SK-N-SH treated with all-trans-retinoic acid at 6 μM for 48 hours (cell line): Measurements from ENCODE around the gene PDE1C.
"Not testable (repeated sequence)": the region's sequence is repeated elsewhere in the genome, so short reads cannot be mapped to it uniquely, and the experiment has no call there.

Experiments
- ATAC-seq: fragments of 200-7000 bp; cut with Tn5 transposase; 3 replicates; pipeline ENCODE4 v1.9.1; 2020; ENCODE audit warnings: mild to moderate bottlenecking, moderate library complexity
- ARNTL ChIP-seq: fragments of 450-650 bp; formaldehyde crosslinking; IDR thresholded peaks from 2 replicates; pipeline ENCODE4 v1.5.0; 2020; ENCODE audit warnings: low read depth, mild to moderate bottlenecking, moderate library complexity, borderline replicate concordance
- BACH2 ChIP-seq: fragments of 250-450 bp; sonication (Bioruptor Pico); IDR thresholded peaks from 2 replicates; pipeline ENCODE4 v1.9.0; 2021; ENCODE audit warnings: mild to moderate bottlenecking, borderline replicate concordance
- ESRRG ChIP-seq: fragments of 250-450 bp; sonication (Bioruptor Pico); IDR thresholded peaks from 2 replicates; pipeline ENCODE4 v1.6.1; 2021; ENCODE audit warnings: mild to moderate bottlenecking
- GLIS3 ChIP-seq: fragments of 250-450 bp; sonication (Bioruptor Pico); IDR thresholded peaks from 2 replicates; pipeline ENCODE4 v1.5.0; 2020; ENCODE audit warnings: mild to moderate bottlenecking, moderate library complexity
- ISL1 ChIP-seq: fragments of 250-450 bp; sonication (Bioruptor Pico); IDR thresholded peaks from 2 replicates; pipeline ENCODE4 v2.1.2; 2022; ENCODE audit warnings: mild to moderate bottlenecking, moderate library complexity
- PPARA ChIP-seq: fragments of 250-450 bp; sonication (Bioruptor Pico); IDR thresholded peaks from 2 replicates; pipeline ENCODE4 v1.5.0; 2020; ENCODE audit warnings: mild to moderate bottlenecking, borderline replicate concordance
- RARB ChIP-seq: fragments of 250-450 bp; sonication (Bioruptor Pico); IDR thresholded peaks from 2 replicates; pipeline ENCODE4 v1.8.0; 2021; ENCODE audit warnings: mild to moderate bottlenecking, moderate library complexity
- TCF4 ChIP-seq: fragments of 250-450 bp; sonication (Bioruptor Pico); IDR thresholded peaks from 2 replicates; pipeline ENCODE4 v1.8.0; 2021; ENCODE audit warnings: mild to moderate bottlenecking, moderate library complexity, borderline replicate concordance
- TOX ChIP-seq: fragments of 250-450 bp; sonication (Bioruptor Pico); IDR thresholded peaks from 2 replicates; pipeline ENCODE4 v1.8.0; 2021; ENCODE audit warnings: mild to moderate bottlenecking, moderate library complexity, borderline replicate concordance
- ZC3H10 ChIP-seq: fragments of 250-450 bp; sonication (Bioruptor Pico); IDR thresholded peaks from 2 replicates; pipeline ENCODE4 v1.5.1; 2021; ENCODE audit warnings: mild to moderate bottlenecking, moderate library complexity
- ZFP30 ChIP-seq: fragments of 450-650 bp; formaldehyde crosslinking; IDR thresholded peaks from 2 replicates; pipeline ENCODE4 v1.5.0; 2022; ENCODE audit warnings: mild to moderate bottlenecking, moderate library complexity
- ZNF565 ChIP-seq: fragments of 450-650 bp; formaldehyde crosslinking; conservative IDR thresholded peaks from 2 replicates; pipeline ENCODE4 v1.5.0; 2020; ENCODE audit warnings: low read depth, mild to moderate bottlenecking, moderate library complexity
- ZNF70 ChIP-seq: fragments of 450-650 bp; formaldehyde crosslinking; IDR thresholded peaks from 2 replicates; pipeline ENCODE4 v1.5.0; 2020; ENCODE audit warnings: mild to moderate bottlenecking, moderate library complexity
- ZNF8 ChIP-seq: fragments of 450-650 bp; formaldehyde crosslinking; IDR thresholded peaks from 2 replicates; pipeline ENCODE4 v1.5.0; 2020; ENCODE audit warnings: mild to moderate bottlenecking, moderate library complexity
- TF ChIP-seq, protein P1 (sequence below): fragments of 250-450 bp; sonication (Bioruptor Pico); IDR thresholded peaks from 2 replicates; pipeline ENCODE4 v1.8.0; 2021; ENCODE audit warnings: low read depth, mild to moderate bottlenecking, moderate library complexity, borderline replicate concordance
- TF ChIP-seq, protein P2 (sequence below): fragments of 250-450 bp; sonication (Bioruptor Pico); IDR thresholded peaks from 2 replicates; pipeline ENCODE4 v1.5.1; 2020; ENCODE audit warnings: low read depth, mild to moderate bottlenecking, moderate library complexity
- TF ChIP-seq, protein P3 (sequence below): fragments of 250-450 bp; sonication (Bioruptor Pico); IDR thresholded peaks from 2 replicates; pipeline ENCODE4 v1.5.1; 2021; ENCODE audit warnings: mild to moderate bottlenecking, moderate library complexity
- TF ChIP-seq, protein P4 (sequence below): fragments of 250-450 bp; sonication (Bioruptor Pico); IDR thresholded peaks from 2 replicates; pipeline ENCODE4 v1.5.0; 2020; ENCODE audit warnings: mild to moderate bottlenecking, moderate library complexity

Gene PDE1C

DNA sequence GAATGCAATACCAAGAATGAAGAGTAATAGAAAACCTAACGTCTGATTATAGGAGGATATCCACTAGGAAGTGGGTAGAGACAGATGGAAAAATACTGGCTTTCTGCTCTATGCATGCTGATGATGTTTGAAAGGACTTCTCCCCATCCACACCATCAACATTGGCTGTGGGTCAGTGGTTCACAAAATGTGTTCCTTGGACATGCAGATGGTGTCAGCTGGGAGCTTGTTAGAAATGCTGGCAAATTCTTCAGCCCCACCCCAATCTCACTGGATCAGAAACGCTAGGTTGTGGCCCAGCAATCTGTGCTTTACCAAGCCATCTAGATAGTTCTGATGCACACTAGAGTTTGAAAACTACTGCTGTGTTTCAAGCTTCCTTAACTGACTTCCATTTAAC is 219.1 kb downstream of the PDE1C start:
- TF ChIP-seq ESRRG (CRISPR knock-in tag) (no peak), ARNTL (CRISPR knock-in tag) (no peak), BACH2 (CRISPR knock-in tag) (no peak)
- TF ChIP-seq, protein P1, sequence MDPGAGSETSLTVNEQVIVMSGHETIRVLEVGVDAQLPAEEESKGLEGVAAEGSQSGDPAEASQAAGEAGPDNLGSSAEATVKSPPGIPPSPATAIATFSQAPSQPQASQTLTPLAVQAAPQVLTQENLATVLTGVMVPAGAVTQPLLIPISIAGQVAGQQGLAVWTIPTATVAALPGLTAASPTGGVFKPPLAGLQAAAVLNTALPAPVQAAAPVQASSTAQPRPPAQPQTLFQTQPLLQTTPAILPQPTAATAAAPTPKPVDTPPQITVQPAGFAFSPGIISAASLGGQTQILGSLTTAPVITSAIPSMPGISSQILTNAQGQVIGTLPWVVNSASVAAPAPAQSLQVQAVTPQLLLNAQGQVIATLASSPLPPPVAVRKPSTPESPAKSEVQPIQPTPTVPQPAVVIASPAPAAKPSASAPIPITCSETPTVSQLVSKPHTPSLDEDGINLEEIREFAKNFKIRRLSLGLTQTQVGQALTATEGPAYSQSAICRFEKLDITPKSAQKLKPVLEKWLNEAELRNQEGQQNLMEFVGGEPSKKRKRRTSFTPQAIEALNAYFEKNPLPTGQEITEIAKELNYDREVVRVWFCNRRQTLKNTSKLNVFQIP (CRISPR knock-in tag), result no peak
- TF ChIP-seq, all 23 proteins: peak for 0
- no peak for ATAC-seq

DNA sequence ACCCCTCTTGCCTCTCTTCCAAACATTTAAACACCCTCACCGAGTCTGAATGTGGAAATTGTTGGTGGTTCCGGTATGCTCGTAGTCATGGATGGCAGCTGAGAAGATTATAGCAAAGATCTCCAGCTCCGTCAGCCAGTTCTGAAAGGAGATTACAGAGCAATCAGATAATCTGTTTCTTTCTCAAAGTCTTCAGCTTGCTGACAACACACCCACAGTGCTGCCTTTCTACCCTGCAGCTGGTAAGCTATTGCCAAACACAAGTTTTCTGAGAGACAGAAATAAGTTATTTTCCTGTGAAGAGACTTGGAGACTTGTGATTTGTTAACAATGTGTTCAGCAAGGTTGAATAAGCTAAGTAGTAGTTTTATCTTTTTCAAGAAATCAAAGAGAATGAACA is 219.6 kb downstream of the PDE1C start:
- TF ChIP-seq, protein P2, sequence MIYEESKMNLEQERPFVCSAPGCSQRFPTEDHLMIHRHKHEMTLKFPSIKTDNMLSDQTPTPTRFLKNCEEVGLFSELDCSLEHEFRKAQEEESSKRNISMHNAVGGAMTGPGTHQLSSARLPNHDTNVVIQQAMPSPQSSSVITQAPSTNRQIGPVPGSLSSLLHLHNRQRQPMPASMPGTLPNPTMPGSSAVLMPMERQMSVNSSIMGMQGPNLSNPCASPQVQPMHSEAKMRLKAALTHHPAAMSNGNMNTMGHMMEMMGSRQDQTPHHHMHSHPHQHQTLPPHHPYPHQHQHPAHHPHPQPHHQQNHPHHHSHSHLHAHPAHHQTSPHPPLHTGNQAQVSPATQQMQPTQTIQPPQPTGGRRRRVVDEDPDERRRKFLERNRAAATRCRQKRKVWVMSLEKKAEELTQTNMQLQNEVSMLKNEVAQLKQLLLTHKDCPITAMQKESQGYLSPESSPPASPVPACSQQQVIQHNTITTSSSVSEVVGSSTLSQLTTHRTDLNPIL (CRISPR knock-in tag), result no peak
- no peak for TF ChIP-seq ZFP30 (CRISPR knock-in tag)
- TF ChIP-seq ISL1 (CRISPR knock-in tag), result no peak
- no peak for TF ChIP-seq BACH2 (CRISPR knock-in tag)
- TF ChIP-seq ZC3H10 (CRISPR knock-in tag), result no peak
- no peak for TF ChIP-seq ARNTL (CRISPR knock-in tag)
- no peak for TF ChIP-seq PPARA (CRISPR knock-in tag)
- TF ChIP-seq, all 23 proteins: peak for 0
- no peak for ATAC-seq

DNA sequence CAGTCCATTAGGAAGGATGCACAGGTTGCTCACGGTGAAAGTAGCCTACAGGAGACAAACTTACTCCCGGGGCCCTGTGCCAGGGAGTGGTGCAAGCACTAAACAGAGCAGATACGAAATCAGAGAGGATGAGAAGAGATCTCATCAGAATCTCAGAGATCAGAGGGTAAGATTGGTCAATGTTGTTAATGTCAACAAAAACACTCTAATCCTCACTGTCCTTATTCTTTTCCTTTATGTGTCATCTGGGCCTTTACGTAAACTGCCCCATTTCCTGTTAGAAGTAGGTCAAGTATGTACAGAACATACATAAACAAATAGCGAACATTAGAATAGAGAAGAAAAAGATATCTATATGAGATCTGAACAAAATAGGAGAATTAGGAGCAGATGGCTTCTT is 220.1 kb downstream of the PDE1C start:
- TF ChIP-seq ZNF565 (CRISPR knock-in tag) (no peak), RARB (CRISPR knock-in tag) (no peak)
- ATAC-seq, result no peak

DNA sequence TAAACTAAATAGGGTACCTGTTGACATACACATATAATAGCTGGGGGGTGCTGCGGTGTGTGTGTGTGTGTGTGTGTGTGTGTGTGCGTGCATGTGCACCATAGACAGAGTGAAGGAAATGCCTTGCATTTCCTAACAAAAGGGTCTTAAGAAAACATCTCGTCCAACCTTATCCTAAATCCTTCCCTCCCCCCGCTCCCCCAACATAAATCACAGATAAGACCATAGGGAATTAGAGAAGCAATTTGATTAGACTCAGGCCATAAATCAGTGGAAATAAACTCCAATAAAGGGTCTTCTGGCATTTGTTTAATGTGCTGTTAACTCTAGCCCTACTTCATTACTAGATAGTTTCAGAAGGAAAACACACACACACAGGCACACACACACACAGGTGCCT is 234.7 kb downstream of the PDE1C start:
- no peak for ATAC-seq
- TF ChIP-seq ZC3H10 (CRISPR knock-in tag), result no peak
- no peak for TF ChIP-seq TCF4 (CRISPR knock-in tag)
- TF ChIP-seq RARB (CRISPR knock-in tag), result no peak
- no peak for TF ChIP-seq ARNTL (CRISPR knock-in tag)
- no peak for TF ChIP-seq ZNF70 (CRISPR knock-in tag)

DNA sequence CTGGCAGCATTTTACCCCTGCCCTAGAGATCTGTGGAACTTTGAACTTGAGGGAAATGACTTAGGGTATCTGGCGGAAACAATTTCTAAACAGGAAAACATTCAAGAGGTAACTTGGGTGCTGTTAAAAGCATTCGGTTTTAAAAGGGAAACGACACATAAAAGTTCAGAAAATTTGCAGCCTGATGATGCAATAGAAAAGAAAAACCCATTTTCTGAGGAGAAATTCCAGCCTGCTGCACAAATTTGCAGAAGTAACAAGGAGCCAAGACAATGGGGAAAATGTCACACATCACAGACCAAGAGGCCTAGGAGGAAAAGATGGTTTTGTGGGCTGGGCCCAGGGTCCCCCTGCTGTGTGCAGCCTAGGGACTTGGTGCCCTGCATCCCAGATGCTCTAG is 236.6 kb downstream of the PDE1C start:
- not testable (repeated sequence) for ATAC-seq

DNA sequence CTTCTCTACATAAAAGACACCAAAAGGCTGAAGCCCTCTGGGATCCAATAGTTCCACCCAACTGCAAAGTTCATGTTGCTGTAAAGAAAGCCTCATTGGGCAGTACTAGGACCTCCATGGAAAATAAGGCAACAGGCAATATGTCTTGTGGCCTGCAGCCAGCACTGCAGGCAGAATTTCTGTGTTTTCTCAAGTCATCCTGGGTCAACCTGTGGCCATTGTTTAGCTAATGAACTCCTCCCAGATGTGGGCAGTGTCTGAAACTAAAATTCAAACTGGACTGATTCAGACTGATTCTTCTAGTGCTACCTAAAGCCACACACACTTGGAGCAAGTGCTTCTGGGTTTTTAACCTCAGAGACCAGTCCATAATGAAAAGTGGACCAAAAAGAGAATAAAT is 241.7 kb downstream of the PDE1C start:
- TF ChIP-seq GLIS3 (no peak), TOX (CRISPR knock-in tag) (no peak), ZNF565 (CRISPR knock-in tag) (no peak), ZNF8 (CRISPR knock-in tag) (no peak), ZC3H10 (CRISPR knock-in tag) (no peak), ISL1 (CRISPR knock-in tag) (no peak)
- TF ChIP-seq, protein P3, sequence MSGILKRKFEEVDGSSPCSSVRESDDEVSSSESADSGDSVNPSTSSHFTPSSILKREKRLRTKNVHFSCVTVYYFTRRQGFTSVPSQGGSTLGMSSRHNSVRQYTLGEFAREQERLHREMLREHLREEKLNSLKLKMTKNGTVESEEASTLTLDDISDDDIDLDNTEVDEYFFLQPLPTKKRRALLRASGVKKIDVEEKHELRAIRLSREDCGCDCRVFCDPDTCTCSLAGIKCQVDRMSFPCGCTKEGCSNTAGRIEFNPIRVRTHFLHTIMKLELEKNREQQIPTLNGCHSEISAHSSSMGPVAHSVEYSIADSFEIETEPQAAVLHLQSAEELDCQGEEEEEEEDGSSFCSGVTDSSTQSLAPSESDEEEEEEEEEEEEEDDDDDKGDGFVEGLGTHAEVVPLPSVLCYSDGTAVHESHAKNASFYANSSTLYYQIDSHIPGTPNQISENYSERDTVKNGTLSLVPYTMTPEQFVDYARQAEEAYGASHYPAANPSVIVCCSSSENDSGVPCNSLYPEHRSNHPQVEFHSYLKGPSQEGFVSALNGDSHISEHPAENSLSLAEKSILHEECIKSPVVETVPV (CRISPR knock-in tag), result no peak
- TF ChIP-seq, protein P4, sequence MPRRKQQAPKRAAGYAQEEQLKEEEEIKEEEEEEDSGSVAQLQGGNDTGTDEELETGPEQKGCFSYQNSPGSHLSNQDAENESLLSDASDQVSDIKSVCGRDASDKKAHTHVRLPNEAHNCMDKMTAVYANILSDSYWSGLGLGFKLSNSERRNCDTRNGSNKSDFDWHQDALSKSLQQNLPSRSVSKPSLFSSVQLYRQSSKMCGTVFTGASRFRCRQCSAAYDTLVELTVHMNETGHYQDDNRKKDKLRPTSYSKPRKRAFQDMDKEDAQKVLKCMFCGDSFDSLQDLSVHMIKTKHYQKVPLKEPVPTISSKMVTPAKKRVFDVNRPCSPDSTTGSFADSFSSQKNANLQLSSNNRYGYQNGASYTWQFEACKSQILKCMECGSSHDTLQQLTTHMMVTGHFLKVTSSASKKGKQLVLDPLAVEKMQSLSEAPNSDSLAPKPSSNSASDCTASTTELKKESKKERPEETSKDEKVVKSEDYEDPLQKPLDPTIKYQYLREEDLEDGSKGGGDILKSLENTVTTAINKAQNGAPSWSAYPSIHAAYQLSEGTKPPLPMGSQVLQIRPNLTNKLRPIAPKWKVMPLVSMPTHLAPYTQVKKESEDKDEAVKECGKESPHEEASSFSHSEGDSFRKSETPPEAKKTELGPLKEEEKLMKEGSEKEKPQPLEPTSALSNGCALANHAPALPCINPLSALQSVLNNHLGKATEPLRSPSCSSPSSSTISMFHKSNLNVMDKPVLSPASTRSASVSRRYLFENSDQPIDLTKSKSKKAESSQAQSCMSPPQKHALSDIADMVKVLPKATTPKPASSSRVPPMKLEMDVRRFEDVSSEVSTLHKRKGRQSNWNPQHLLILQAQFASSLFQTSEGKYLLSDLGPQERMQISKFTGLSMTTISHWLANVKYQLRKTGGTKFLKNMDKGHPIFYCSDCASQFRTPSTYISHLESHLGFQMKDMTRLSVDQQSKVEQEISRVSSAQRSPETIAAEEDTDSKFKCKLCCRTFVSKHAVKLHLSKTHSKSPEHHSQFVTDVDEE (CRISPR knock-in tag), result no peak
- TF ChIP-seq, all 23 proteins: peak for 0
- no peak for ATAC-seq
